HepG2 (cell line): Measurements from ENCODE around the gene ATXN1L. TPM values are rescaled to one million over a fixed set of nuclear protein-coding genes. Genes with fewer than 3 reads are reported as not detected.
A peak's percentile ranks its signal among the peaks of the same experiment; 100 is the strongest.

Source experiments
- ASH2L ChIP-seq: fragments of 300-600, 200-600 bp; sonication (generic); IDR thresholded peaks from 2 replicates; pipeline ENCODE4 v1.7.0; 2017; ENCODE audit warnings: low read depth, mild to moderate bottlenecking, moderate library complexity, mixed read lengths, low read length; ENCODE audit not compliant: insufficient read length
- ERF ChIP-seq: IDR thresholded peaks from 2 replicates; pipeline ENCODE4 v1.6.1; 2018; ENCODE audit warnings: missing biosample characterization, missing genetic modification reagents
- FOXJ3 ChIP-seq: sonication (generic); formaldehyde crosslinking; IDR thresholded peaks from 2 replicates; pipeline ENCODE4 v1.4.0; 2020; ENCODE audit warnings: missing genetic modification reagents, mild to moderate bottlenecking, borderline replicate concordance
- HDAC6 ChIP-seq: fragments of 200-600 bp; sonication (generic); IDR thresholded peaks from 2 replicates; pipeline ENCODE4 v1.7.0; 2017; ENCODE audit warnings: mild to moderate bottlenecking, antibody characterized with exemption, low read length, low read depth
- HMGXB4 ChIP-seq, 2 experiments: sonication (generic) in 1 of 2; formaldehyde crosslinking in 1 of 2; IDR thresholded peaks; 2 replicates each; pipeline versions ENCODE4 v1.4.0 to v1.6.1; 2018 to 2020; ENCODE audit warnings: missing genetic modification reagents in 2 of 2, borderline replicate concordance in 1 of 2, low read depth in 1 of 2, mild to moderate bottlenecking in 1 of 2, missing biosample characterization in 1 of 2
- KAT2B ChIP-seq: fragments of 150-350 bp; IDR thresholded peaks from 2 replicates; pipeline ENCODE4 v1.6.1; 2014; ENCODE audit warnings: low read depth, low read length, borderline replicate concordance
- MED8 ChIP-seq: sonication (generic); formaldehyde crosslinking; IDR thresholded peaks from 2 replicates; pipeline ENCODE4 v1.8.1; 2023; ENCODE audit warnings: mild to moderate bottlenecking, missing genetic modification reagents; ENCODE audit not compliant: insufficient replicate concordance
- MLX ChIP-seq: IDR thresholded peaks from 2 replicates; pipeline ENCODE4 v1.6.1; 2016
- SATB2 ChIP-seq: sonication (generic); formaldehyde crosslinking; IDR thresholded peaks from 2 replicates; pipeline ENCODE4 v1.5.0; 2020; ENCODE audit warnings: missing genetic modification reagents
- SIN3A ChIP-seq: IDR thresholded peaks from 2 replicates; pipeline ENCODE4 v1.6.1; 2011; ENCODE audit warnings: low read depth, mild to moderate bottlenecking, control low read depth, low read length, borderline replicate concordance
- TAF15 ChIP-seq: fragments of 200-400 bp; formaldehyde crosslinking; IDR thresholded peaks from one replicate; pipeline ENCODE4 v1.6.1; 2018; ENCODE audit warnings: mild to moderate bottlenecking, low read depth, low read length; ENCODE audit not compliant: poor library complexity, severe bottlenecking
- THAP11 ChIP-seq: IDR thresholded peaks from 2 replicates; pipeline ENCODE4 v1.6.1; 2016; ENCODE audit warnings: missing biosample characterization, missing genetic modification reagents
- U2AF2 ChIP-seq: fragments of 200-400 bp; formaldehyde crosslinking; IDR thresholded peaks from 2 replicates; pipeline ENCODE4 v1.6.1; 2017; ENCODE audit warnings: low read depth, mild to moderate bottlenecking, low read length
- ZFX ChIP-seq: sonication (generic); formaldehyde crosslinking; IDR thresholded peaks from 2 replicates; pipeline ENCODE4 v1.4.0; 2020; ENCODE audit warnings: mild to moderate bottlenecking, low read depth, missing genetic modification reagents, moderate library complexity
- ZNF10 ChIP-seq: sonication (generic); formaldehyde crosslinking; IDR thresholded peaks from 2 replicates; pipeline ENCODE4 v1.4.0; 2020; ENCODE audit warnings: mild to moderate bottlenecking, low read depth, missing genetic modification reagents, borderline replicate concordance
- ZNF256 ChIP-seq: sonication (generic); formaldehyde crosslinking; conservative IDR thresholded peaks from 2 replicates; pipeline ENCODE4 v1.4.0; 2020; ENCODE audit warnings: missing genetic modification reagents
- ZNF614 ChIP-seq: IDR thresholded peaks from 2 replicates; pipeline ENCODE4 v1.6.1; 2018; ENCODE audit warnings: missing biosample characterization, missing genetic modification reagents, inconsistent platforms, borderline replicate concordance
- ZNF670 ChIP-seq: sonication (generic); formaldehyde crosslinking; IDR thresholded peaks from 2 replicates; pipeline ENCODE4 v1.8.0; 2022; ENCODE audit warnings: mild to moderate bottlenecking, missing genetic modification reagents, borderline replicate concordance
- ZNF674 ChIP-seq: sonication (generic); formaldehyde crosslinking; IDR thresholded peaks from 2 replicates; pipeline ENCODE4 v1.5.0; 2020; ENCODE audit warnings: low read depth, mild to moderate bottlenecking, missing genetic modification reagents
- ZNF687 ChIP-seq: sonication (generic); formaldehyde crosslinking; IDR thresholded peaks from 2 replicates; pipeline ENCODE4 v1.5.1; 2020; ENCODE audit warnings: mild to moderate bottlenecking, missing genetic modification reagents, moderate library complexity
- ZNF703 ChIP-seq: sonication (generic); formaldehyde crosslinking; IDR thresholded peaks from 2 replicates; pipeline ENCODE4 v1.5.1; 2020; ENCODE audit warnings: missing genetic modification reagents, mild to moderate bottlenecking, moderate library complexity, borderline replicate concordance
- ZNF816 ChIP-seq: sonication (generic); formaldehyde crosslinking; IDR thresholded peaks from 2 replicates; pipeline ENCODE4 v1.8.0; 2022; ENCODE audit warnings: missing genetic modification reagents, mild to moderate bottlenecking, borderline replicate concordance
- polyA plus RNA-seq, 8 experiments: library from polyadenylated mRNA; depleted of rRNA in 3 of 8; stranded (reverse) in 7 of 8; unstranded in 1 of 8; fragments of >200 nt; fragmentation: Illumina TruSeq in 4 of 8; extraction: Trizol in 4 of 8; gene quantifications; 2 replicates each; pipeline versions ENCODE4 v1.2.1 to v1.2.3, GENCODE V29; 2011 to 2016; ENCODE audit warnings: low read depth in 4 of 8, missing spikeins in 1 of 8, mixed read lengths in 1 of 8; ENCODE audit not compliant: insufficient read depth in 1 of 8
- total RNA-seq, 5 experiments: library from RNA; depleted of rRNA; stranded (reverse); fragments of >200 nt; fragmentation: Illumina TruSeq; extraction: Trizol; gene quantifications; 2 replicates each; pipeline ENCODE4 v1.2.3, GENCODE V29; 2016; ENCODE audit warnings: low read depth in 1 of 5

ATXN1L gene
- total and polyA plus RNA-seq, 2 of the 13 experiments (the other 11 are each of a cell fraction or from before 2014, with no cell fraction given), result 20.0 to 22.4 TPM

GRCh38 chr16:71845639-71846430 is at the start of gene ATXN1L (continued):
- TF ChIP-seq U2AF2 (no peak), SATB2 (no peak), MLX (peak; percentile 82), MED8 (CRISPR knock-in tag) (peak; percentile 31), KAT2B (no peak), SIN3A (0 out of 2 replicates have a peak, but pooled peaks have one; percentile 60), ZNF256 (CRISPR knock-in tag) (no peak), ZNF10 (CRISPR knock-in tag) (no peak), ZNF816 (CRISPR knock-in tag) (peak; percentile 87), THAP11 (CRISPR knock-in tag) (peak; percentile 94), TAF15 (peak; percentile 99), ZNF674 (CRISPR knock-in tag) (0 out of 2 replicates have a peak, but pooled peaks have one; percentile 46), ZFX (CRISPR knock-in tag) (peak; percentile 90), ASH2L (peak; percentile 96), ZNF703 (CRISPR knock-in tag) (no peak; the same call in 1 of the 2 replicates), HMGXB4 (CRISPR knock-in tag; IDR thresholded peaks at IDR 0.05; ENCODE audit: borderline replicate concordance in 1 of 2, low read depth in 1 of 2) (peak; percentile 90 to 95), FOXJ3 (CRISPR knock-in tag) (0 out of 2 replicates have a peak, but pooled peaks have one; percentile 30), ZNF670 (CRISPR knock-in tag) (peak; percentile 98), ERF (CRISPR knock-in tag) (peak; percentile 82; the same call in 1 of the 2 replicates), ZNF687 (CRISPR knock-in tag) (peak; percentile 86), HDAC6 (no peak), ZNF614 (peak; percentile 84; the same call in 1 of the 2 replicates)
